ENCODE results near the gene ABHD2.

The ABHD2 gene

GRCh38 chr15:89171136-89172072 lies 83.1 kb downstream of the ABHD2 start:
- peak; percentile 26 for DNase-seq

GRCh38 chr15:89172921-89173320 lies 84.7 kb downstream of the ABHD2 start:
- DNase-seq, result no peak

- DNase-seq, result no peak
These were observed 86.2 kb downstream of the ABHD2 start for GRCh38 chr15:89174476-89174875.

- DNase-seq, result no peak
These were observed 87.4 kb downstream of the ABHD2 start for GRCh38 chr15:89175617-89176191.

- no peak for DNase-seq
These were observed 88.9 kb downstream of the ABHD2 start for GRCh38 chr15:89177116-89177515.

GRCh38 chr15:89177633-89178306 lies 89.5 kb downstream of the ABHD2 start:
- peak; percentile 65 for DNase-seq

- DNase-seq, result no peak
These were observed 90.2 kb downstream of the ABHD2 start for GRCh38 chr15:89178307-89178977.

GRCh38 chr15:89179966-89180875 lies 92.0 kb downstream of the ABHD2 start:
- no peak for DNase-seq

GRCh38 chr15:89184357-89184756 lies 96.1 kb downstream of the ABHD2 start:
- no peak for DNase-seq

GRCh38 chr15:89184886-89185526 lies 96.8 kb downstream of the ABHD2 start:
- DNase-seq, result no peak

GRCh38 chr15:89186803-89187202 lies 98.5 kb downstream of the ABHD2 start:
- DNase-seq, result no peak

- DNase-seq, result no peak
These were observed 99.2 kb downstream of the ABHD2 start for GRCh38 chr15:89187301-89187985.

GRCh38 chr15:89187986-89188514 lies 99.8 kb downstream of the ABHD2 start:
- DNase-seq, result no peak

GRCh38 chr15:89192136-89192535 lies 103.9 kb downstream of the ABHD2 start:
- DNase-seq, result no peak

- DNase-seq, result no peak
These were observed 104.5 kb downstream of the ABHD2 start for GRCh38 chr15:89192766-89193165.

- DNase-seq, result no peak
These were observed 106.4 kb downstream of the ABHD2 start for GRCh38 chr15:89194608-89195007.

- no peak for DNase-seq
These were observed 107.6 kb downstream of the ABHD2 start for GRCh38 chr15:89195836-89196235.

GRCh38 chr15:89196241-89196640 lies 108.0 kb downstream of the ABHD2 start:
- no peak for DNase-seq

- DNase-seq, result no peak
These were observed 108.7 kb downstream of the ABHD2 start for GRCh38 chr15:89196994-89197393.

- DNase-seq, result no peak
These were observed 109.3 kb downstream of the ABHD2 start for GRCh38 chr15:89197503-89197971.

- DNase-seq, result no peak
These were observed 109.9 kb downstream of the ABHD2 start for GRCh38 chr15:89198196-89198595.

All from stimulated activated CD4-positive, alpha-beta T cell treated with anti-CD3 and anti-CD28 coated beads, Interleukin-4, amount 100 ng/mL, for 1 hour (primary cell).